ENCODE results near the gene EIF2AK2. TPM values are rescaled to one million over a fixed set of nuclear protein-coding genes. Genes with fewer than 3 reads are reported as not detected.

The EIF2AK2 gene
- total and polyA plus RNA-seq, 3 donors from 2014 or later: 8.5 to 23.7 (median 15.7) TPM

- Histone ChIP-seq H3K27ac (no peak overlapping the region), H3K27me3 (no peaks in the 10 kb centered on the region), H3K36me3 (ENCODE audit: low read depth, missing control alignments) (no peaks in the 10 kb centered on the region), H3K9me3 (no peaks in the 10 kb centered on the region), H3K4me3 (no peak overlapping the region), H3K4me1 (no peaks in the 10 kb centered on the region)
- intact Hi-C loops (cut with DNase I; ENCODE audit: low total_unique reads): no loop called here
- WGBS, 2 donors: 94% methylated on average over 4 of the region's 4 CpGs
- TF ChIP-seq CTCF (IDR thresholded peaks at IDR 0.05) (no peak), POLR2A (IDR thresholded peaks at IDR 0.05) (no peak)
- no peak for DNase-seq
Observed at GRCh38 chr2:37110306-37111212, 46.2 kb downstream of the EIF2AK2 start.

GRCh38 chr2:37109523-37109922 lies 47.3 kb downstream of the EIF2AK2 start:
- Histone ChIP-seq H3K27ac (no peak overlapping the region), H3K4me3 (no peak overlapping the region), H3K27me3 (no peaks in the 10 kb centered on the region), H3K9me3 (no peaks in the 10 kb centered on the region), H3K36me3 (ENCODE audit: low read depth, missing control alignments) (no peaks in the 10 kb centered on the region), H3K4me1 (no peaks in the 10 kb centered on the region)
- TF ChIP-seq CTCF (IDR thresholded peaks at IDR 0.05) (no peak), POLR2A (IDR thresholded peaks at IDR 0.05) (no peak)
- no peak for DNase-seq
- 87 to 94% methylated on average over 4 of the region's 4 CpGs for WGBS, 2 donors
- intact Hi-C loops (cut with DNase I; ENCODE audit: low total_unique reads): no loop called here

- intact Hi-C loops (cut with DNase I; ENCODE audit: low total_unique reads): no loop called here
- no peaks in the 10 kb centered on the region for H3K36me3 ChIP-seq (ENCODE audit: low read depth, missing control alignments)
Observed at GRCh38 chr2:37105150-37105549, 51.6 kb downstream of the EIF2AK2 start.

GRCh38 chr2:37104178-37104577 lies 52.6 kb downstream of the EIF2AK2 start:
- H3K36me3 ChIP-seq (ENCODE audit: low read depth, missing control alignments): no peaks in the 10 kb centered on the region

More at GRCh38 chr2:37105150-37105549, 51.6 kb downstream of the EIF2AK2 start:
- H3K27ac ChIP-seq: no peak overlapping the region
- no peak for TF ChIP-seq POLR2A (IDR thresholded peaks at IDR 0.05)
- no peaks in the 10 kb centered on the region for H3K9me3 ChIP-seq
- H3K4me3 ChIP-seq: no peak overlapping the region
- WGBS, 2 donors: 80 to 88% methylated on average over 5 of the region's 5 CpGs
- no peaks in the 10 kb centered on the region for H3K4me1 ChIP-seq
- DNase-seq: no peak
- H3K27me3 ChIP-seq: no peaks in the 10 kb centered on the region

More at GRCh38 chr2:37104178-37104577, 52.6 kb downstream of the EIF2AK2 start:
- no peaks in the 10 kb centered on the region for H3K4me1 ChIP-seq
- intact Hi-C loops (cut with DNase I; ENCODE audit: low total_unique reads): no loop called here
- no peaks in the 10 kb centered on the region for H3K27me3 ChIP-seq
- H3K4me3 ChIP-seq: no peak overlapping the region
- no peak overlapping the region for H3K27ac ChIP-seq
- TF ChIP-seq POLR2A (IDR thresholded peaks at IDR 0.05) (no peak), CTCF (IDR thresholded peaks at IDR 0.05) (no peak)
- H3K9me3 ChIP-seq: no peaks in the 10 kb centered on the region
- 92 to 94% methylated on average over 2 of the region's 2 CpGs for WGBS, 2 donors
- DNase-seq: no peak
